ENCODE measurements around the gene ABLIM1.

GRCh38 chr10:114654822-114655575, 3.1 kb downstream of the ABLIM1 start:
- TF ChIP-seq CTCF (IDR thresholded peaks at IDR 0.05 in 8 of 11, conservative IDR thresholded peaks at IDR 0.05 in 3 of 11) = no peak
- no peak for TF ChIP-seq POLR2AphosphoS5 (IDR thresholded peaks at IDR 0.05)
